ENCODE data around the gene IL13.
"Not testable (repeated sequence)": the region's sequence is repeated elsewhere in the genome, so short reads cannot be mapped to it uniquely, and the experiment has no call there.

The IL13 gene

DNA sequence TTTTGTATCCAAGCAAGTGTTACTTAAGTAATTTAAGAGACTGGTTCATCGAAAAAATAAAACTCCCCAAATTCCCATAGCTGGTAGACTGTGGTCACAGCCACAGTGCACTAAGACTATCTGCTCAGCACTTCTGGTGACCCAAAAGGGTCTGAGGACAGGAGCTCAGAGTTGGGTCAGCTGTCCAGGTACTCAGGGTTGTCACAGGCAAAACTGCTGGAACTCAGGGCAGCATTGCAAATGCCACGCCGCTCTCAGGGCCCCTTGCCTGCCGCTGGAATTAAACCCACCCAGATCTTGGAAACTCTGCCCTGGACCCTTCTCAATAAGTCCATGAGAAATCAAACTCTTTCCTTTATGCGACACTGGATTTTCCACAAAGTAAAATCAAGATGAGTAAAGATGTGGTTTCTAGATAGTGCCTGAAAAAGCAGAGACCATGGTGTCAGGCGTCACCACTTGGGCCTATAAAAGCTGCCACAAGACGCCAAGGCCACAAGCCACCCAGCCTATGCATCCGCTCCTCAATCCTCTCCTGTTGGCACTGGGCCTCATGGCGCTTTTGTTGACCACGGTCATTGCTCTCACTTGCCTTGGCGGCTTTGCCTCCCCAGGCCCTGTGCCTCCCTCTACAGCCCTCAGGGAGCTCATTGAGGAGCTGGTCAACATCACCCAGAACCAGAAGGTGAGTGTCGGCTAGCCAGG is at the start of gene IL13:
IL13 (plus strand) TSS at position 498 of the 705 bp plus-strand sequence; CDS start at position 512, 14 bp downstream.
- DNase-seq = no peak

DNA sequence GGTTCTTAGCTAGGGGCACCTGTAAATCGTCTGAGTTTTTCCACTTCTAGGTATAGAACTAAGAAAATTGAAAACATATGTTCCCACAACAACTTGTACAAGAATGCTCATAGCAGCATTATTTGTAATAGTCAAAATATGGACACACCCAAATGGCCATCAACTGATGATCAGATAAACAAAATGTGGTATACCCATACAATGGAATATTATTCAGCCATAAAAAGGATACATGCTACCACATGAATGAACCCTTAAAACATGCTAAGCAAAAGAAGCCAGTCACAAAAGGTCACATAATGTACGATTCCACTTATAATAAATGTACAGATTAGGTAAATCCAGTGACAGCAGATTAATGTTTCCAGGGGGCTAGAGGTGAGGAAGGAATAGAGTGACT is 46.0 kb upstream of the IL13 start:
- no peak for DNase-seq

DNA sequence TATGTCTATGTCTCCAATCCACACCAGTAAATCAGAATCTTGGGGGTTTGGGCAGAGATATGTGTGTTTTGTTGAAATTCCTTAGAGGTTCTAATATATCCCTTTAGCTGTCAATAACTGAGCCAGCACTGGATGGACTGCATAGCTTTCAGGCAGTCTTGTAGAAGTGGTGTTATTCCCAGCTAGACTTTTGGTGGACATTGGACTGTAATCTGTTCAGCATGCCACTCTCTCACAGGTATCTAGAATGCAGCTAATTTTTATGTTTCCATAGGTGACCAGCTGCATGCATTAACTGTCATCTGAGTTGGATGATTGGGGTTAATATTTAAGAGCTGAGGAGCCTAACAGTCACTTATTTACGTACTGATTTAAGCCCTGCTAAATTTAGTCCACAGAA is 45.1 kb upstream of the IL13 start:
- DNase-seq = no peak

DNA sequence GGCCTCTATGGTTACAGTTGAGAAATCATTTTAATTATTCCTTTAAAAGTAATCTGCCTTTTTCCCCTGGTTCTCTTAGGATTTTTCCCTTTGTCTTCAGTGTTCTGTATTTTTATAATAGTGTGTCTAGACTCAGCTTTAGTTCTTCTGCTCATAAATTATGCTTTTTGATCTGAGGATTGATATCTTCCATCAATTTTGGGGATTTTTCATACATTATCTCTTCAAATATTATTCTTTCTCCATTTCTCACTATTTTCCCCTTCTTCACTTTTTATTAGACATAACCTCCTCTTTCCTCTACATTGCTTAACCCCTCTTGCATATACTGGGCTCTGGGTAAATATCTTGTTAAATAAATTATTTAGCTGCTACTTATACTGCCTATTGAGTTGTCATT is 36.3 kb upstream of the IL13 start:
- no peak for DNase-seq

DNA sequence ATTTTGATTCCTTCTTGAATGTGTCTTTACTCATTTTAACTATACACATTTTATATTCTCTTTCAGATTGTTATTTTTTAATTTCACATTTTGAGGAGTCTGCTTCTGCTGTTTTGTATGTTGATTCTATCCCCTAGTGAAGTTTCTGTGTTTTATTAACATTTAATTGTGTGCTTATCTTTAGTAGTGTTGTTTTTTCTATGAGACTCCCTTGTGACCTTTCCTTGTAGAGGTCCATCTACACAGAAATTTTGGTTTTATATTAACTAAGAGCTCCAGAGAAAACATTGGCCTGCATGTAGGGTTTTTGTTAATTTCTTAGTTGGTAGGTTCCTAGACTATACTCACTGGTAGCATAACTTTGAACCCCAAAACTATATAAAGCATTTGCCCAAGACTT is 35.4 kb upstream of the IL13 start:
- DNase-seq = no peak

DNA sequence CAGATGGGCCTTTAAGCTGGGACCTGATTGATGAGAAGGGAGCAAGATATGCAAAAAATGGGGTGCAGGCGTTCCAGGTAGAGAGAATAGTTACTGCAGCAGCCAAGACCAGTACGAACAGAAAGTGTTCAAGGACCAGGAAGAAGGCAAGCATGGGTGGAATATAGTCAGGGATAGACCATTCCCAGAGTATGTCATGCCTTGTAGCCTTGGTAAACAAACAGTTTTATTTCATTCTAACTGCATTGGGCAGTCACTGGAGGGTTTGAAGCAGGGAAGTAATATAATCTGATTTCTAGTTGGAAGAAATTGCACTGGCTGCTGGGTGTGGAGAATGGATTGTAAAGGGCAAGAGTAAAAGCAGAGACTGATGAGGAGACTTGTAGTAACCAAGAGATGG is 30.5 kb upstream of the IL13 start:
- DNase-seq = no peak

DNA sequence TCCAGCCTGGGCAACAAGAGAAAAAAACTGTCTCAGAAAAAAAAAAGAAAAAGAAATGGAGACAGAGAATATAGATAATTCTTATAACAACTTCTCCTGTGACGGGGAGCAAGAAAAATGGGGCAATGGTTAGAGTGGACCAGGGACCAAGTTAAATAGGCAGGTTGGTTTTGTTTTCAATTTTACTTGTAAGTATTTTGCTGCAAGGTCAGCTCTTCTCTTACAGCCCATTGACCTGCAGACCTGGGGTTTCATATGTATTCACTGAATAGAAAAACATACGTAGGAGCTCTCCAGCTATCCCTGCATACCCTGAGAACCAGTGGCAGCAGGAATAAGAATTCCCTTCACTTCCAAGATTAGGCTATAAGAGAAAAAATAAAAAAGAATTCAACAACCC is 29.2 kb upstream of the IL13 start:
- no peak for DNase-seq

DNA sequence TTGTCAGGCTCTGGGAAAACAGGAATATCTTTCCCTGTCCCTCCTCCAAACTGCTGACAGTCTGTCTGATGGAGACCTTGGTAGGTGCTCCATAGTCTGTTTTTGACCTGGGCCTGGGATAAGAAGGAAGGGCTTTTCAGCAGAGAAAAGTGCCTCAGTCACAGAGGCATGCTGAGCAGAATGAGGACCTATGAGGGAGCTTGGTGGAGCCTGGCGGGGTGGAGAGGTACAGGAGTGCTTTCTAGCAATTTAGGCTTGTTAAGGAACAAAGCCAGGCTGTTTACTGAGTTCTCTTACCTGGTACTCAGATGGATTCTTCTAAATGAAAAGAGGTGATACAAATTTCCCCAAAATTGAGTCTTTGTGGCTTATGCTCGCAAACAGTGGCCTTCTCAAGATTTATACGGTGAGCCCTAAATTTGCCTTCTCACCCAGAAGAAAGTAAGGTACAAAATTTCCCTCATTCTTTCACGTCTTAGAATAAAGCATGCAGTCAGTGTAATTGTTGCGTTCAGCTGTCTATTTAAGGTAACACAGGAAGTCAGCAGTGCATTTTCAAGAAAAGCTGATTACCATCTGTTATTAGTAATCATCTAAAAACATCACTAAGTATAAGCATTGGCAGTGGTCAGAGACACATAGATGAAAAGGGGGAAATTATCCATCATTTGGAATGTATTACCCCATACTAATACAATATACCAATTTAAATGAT is 28.6 kb upstream of the IL13 start:
- DNase-seq = no peak

DNA sequence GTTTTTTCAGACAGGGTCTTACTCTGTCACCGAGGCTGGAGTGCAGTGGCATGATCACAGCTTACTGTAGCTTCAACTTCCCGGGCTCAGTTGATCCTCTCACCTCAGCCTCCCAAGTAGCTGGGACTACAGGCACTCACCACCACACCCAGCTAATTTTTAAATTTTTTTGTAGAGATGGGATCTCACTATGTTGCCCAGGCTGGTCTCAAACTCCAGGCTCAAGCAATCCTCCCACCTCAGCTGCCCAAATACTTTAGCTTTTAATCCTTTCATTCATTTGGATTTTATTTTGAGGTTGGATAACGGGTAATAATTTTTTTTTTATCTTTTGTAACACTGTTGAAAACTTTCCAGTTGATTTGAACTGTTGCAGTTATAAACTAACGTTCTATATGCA is 24.4 kb upstream of the IL13 start:
- DNase-seq = not testable (repeated sequence)

DNA sequence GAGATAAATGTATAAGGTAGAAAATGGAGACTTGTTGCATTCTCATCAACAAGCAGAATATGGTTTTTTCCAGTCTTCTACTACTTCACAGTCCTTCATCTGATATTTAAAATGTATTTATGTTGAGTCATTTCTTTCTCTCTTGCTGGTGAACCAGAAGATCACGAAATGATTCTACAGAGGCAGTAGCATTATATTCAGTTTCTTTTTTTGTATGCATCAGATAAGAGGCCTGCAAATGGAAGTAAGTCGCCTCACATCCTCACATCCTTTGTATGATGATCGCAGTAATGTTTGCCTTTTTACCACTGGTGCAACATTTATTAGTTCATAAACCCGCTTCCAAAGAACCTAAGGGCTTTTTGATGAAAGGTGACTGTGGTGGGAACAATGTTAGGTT is 22.1 kb upstream of the IL13 start:
- DNase-seq = no peak

DNA sequence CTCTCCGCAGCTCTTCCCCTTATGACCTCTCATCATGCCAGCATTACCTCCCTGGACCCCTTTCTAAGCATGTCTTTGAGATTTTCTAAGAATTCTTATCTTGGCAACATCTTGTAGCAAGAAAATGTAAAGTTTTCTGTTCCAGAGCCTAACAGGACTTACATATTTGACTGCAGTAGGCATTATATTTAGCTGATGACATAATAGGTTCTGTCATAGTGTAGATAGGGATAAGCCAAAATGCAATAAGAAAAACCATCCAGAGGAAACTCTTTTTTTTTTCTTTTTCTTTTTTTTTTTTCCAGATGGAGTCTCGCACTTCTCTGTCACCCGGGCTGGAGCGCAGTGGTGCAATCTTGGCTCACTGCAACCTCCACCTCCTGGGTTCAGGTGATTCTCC is 20.7 kb upstream of the IL13 start:
- DNase-seq = no peak

DNA sequence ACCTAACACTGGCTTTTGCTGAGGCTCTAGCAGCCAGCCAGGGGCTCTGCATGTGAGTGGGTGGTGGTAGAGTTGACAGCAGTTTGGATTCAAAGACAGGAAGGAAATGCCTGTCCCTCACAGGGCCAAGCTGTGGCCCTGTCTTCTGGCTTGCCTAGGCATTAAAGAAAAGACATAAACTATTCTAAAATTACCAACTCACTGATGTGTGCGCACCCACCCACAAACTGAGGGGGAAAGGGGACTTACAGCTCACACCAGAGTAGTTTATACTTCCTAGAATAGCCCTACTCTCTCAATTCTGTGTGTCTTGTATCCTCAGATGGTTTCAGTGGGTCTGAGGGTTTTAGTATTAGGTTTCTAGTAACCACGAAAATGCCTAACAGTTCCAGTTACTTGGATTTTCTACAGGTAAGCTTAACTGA is 18.3 kb upstream of the IL13 start:
- no peak for DNase-seq

DNA sequence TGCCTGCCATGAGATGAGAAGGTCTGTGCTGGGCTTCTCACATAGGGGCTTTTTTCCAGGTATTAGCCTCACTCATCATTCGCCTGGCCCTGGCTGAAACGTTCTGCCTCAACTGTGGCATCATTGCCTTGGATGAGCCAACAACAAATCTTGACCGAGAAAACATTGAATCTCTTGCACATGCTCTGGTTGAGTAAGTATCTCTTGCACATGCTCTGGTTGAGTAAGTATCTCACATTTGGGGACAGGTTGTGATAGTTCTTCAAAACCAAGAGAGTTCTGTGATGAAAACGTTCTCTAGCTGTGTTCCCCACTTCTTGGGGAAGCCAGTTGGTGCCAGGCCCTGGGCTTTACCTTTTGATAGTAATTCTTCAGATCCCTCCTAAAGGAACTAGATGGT is 17.4 kb upstream of the IL13 start:
- DNase-seq = no peak

DNA sequence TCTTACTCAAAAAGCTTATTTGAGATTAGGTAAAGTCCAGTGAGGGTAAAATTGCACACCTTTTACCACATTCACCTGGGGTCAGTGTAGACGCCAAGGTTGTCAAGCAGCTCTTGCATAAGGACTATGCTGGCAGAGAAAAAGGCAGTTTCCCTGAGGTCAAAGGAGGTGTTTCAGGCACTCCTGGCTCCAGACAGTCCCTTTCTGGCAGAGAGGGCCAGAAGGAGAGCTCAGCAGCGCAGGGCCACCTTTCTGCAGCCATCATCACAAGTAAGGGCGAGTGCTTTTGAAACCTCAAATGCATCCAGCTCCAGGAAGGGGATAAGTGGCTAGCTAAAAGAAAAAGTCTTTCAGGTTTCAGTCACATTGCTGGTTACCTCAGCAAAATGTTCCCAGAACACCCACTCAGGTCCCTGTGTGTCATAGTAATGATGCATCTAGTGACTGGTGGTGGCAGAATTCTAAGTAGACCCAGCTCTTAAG is 16.7 kb upstream of the IL13 start:
- peak; percentile 15 for DNase-seq

DNA sequence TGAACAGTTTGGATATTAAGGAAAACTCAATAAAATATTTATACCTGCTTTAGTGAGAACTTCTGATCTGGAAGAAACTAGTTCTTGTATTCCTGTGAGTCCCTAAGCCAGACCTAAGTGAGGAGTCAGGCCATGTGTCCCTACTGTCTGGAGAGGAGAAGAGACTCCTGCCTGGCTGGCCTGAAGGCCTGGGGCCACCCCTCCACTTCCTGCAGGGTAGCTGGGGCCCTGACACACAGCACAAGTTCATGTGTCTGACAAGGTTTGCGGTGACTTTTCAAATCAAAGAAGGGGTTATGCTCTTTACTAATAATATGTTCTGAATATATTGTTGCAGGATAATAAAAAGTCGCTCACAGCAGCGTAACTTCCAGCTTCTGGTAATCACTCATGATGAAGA is 16.1 kb upstream of the IL13 start:
- no peak for DNase-seq

DNA sequence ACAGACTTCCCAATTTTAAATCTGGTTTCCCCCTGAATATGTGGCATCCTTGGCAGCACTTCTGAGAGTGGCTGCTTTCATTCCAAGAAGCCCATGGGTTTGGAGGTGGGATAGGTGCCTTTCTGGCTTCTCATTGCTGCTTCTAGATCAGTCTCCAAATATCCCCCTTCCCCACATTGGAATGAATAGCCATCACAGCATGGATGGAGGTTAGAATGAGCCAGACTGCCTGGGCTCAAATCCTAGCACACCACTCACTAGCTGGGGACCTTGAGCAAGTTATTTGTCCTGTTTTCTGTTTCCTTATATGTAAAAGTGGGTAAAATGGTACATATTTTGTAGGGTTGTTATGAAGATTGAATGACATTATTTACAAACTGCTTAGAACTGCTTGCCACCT is 13.8 kb upstream of the IL13 start:
- DNase-seq = no peak

DNA sequence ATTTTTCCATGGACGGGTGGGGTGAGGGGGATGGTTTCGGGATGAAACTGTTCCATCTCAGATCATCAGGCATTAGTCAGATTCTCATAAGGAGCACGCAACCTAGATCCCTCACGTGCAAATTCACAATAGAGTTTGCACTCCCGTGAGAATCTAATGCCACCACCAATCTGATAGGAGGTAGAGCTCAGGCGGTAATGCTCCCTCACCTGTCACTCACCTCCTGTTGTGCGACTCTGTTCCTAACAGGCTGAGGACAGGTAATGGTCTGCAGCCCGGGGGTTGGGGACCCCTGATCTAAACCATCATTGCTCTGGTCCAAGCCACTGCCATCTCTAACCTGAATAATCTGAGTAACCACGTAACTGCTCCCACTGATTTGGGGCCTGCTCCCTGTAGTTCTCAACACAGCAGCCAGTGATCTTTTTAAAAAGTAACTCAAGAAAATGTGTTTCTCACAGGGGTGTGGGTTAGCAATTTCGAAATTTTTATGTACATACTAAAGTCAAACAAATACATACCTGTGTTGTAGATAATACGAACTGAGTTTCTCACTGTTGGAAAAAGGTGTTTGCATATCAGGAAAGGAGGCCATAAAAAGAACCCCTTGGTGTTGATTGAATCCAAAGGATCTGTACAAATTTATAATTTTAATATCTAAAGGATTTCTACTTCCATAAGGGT is 11.2 kb upstream of the IL13 start:
- DNase-seq = no peak

DNA sequence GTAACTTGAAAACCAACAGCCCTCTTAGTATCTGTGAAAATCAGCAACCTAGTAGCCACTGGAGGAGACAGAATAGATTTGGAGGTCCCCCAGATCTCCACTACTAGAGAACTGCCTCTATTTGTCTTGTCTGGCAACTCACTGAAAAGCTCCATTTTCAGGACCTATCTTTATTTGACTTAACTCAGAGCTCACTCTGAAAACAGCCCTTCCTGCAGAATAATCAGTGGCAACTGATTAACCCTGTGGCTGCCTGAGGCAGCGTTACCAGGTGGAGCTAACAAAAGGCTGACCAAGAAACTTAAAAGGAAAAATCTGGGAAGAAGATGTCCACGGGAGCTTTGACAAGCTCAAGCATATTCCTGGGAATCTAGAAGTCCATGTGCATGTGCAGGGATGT is 10.5 kb upstream of the IL13 start:
- no peak for DNase-seq

DNA sequence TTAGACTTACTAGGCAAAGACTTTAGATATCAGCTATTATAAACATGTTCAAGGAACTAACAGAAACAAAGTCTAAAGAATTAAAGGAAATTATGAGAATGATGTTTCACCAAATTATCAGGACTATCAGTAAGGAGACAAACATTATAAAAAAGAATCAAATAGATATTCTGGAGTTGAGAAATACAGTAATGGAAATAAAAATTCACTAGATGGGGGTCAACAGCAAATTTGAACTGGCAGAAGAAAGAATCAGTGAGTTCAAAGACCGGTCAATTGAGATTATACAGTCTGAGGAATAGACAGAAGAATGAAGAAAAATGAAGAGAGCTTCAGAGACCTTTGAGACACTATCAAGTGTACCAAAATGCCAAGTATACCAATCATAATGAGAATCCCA is 9.6 kb upstream of the IL13 start:
- DNase-seq = no peak

DNA sequence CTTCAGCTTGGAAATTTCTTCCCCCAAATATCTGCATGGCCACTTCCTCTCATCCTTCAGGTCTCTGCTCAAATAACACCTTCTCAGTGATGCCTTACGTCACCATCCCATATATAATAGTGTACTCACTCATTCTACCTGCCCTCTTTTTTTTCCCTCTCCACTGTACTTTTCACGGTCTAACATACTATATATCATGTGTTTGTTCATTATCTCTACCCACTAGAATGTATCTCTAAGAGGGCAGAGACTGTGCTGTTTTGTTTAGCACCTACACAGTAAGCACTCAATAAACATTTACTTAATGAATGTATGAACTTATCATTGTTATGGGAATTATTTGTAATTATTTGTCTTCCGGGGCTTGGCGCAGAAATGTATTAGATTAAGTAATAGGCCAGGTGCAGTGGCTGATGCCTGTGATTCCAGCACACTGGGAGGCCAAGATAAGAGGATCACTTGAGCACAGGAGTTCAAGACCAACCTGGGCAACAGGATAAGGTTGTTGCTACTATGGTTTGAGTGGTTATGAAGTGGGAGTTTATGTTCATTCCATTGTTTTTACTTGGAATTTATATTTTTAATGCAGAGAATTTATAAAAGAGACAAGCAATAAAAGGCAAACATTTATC is 6.0 kb upstream of the IL13 start:
- DNase-seq = no peak

DNA sequence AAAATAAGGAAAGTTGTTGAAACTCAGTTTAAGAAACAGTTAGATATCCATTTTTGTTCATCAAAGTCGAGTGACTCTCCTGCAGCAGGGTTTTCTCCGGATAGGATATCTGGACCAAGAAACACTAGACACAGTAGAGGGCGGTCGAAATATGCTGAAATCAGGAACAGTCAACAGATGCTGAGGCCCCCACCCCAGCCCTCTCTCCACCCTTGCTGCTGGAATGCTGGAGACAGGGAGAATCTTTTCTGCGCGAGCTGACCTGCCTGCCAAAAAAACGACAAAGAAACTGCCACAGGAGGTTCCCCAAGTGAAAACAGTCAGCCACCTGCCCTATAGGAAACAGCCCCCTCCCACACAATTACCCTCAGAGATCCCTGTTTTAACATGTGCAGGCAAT is 4.3 kb upstream of the IL13 start:
- no peak for DNase-seq

DNA sequence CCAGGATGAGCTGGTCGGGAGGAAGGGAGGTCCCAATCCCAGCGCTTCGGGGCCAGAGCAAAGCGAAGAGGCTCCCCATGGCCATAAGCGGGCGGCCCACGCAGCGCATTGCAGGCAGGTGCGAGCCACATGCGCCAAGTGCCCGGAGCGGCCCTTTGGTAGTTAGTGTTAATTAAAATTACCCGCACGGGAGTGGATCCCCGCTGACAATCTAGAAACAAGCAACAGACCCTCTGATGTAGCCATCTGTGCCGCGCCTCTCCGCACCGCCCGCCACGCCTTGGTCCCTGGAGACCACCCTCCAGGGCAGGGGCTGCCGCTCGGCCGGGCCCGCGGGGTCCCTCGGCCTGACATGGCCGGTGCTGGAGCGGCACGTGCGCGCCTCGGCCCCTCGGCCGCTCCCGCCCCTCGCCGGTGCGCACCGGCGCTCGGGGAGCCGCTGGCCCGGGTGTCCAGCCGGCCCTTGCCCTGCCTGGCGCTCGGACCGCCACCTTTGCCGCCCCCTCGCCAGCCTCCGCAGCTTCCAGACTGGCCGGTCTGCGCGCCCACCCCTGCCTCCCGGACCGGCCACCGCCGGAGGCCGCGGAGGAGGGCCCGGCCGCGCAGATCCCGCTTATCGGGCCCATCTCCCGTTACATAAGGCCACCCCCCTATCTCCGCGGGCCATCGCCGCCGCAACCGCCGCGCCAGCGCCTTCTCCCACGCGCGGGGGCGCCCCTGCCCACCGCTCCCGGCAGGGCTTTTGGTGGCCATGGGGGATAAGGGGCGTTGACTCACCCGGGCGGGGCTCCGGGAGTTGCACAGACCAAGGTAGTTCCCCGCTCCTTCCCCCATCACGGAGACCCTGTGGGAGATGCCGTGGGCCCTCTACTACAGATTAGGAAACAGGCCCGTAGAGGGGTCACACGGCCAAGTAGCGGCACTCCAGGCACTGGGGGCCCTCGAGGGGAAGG is 1.9 kb upstream of the IL13 start:
- peak; percentile 9 for DNase-seq

Measured in suppressor macrophage treated with lipopolysaccharide for 4 hours (primary cell).